HG02763 (cell line): ENCODE data around the gene FRMPD4.

Experiments used
- ATAC-seq: cut with Tn5 transposase; IDR thresholded peaks from one replicate; pipeline ENCODE4 v1.9.1; 2021; ENCODE audit warnings: mild to moderate bottlenecking, moderate library complexity; ENCODE audit not compliant: unreplicated experiment

FRMPD4 gene

DNA sequence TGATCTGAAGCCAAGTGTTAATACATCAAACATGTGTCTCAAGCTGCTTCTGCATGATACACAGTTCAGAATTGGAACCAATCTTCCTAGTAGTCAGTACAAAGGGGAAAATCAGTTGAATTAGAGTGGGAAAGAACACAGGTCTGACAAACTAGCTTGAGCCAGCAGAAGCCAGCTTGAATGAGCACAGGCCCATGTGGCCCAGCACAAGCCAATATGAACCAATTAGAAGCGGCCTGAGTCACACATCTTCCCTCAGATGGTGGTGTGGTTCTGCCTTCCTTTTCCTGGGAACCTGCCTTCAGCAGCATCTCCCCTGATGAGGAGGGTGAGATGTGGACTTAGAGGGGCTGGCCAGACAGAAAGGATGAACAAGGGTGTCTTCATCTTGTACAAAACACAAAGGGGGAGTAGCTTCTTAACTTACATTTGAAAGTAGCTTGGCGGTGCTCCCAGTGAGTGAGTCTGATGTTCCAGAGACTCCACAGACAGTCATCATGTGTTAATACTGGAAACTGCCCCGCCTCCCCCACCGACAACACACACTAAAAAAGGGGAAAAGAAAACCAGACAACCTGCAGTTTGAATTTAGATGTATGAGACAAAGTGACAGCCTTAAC lies 72.0 kb downstream of the FRMPD4 start:
- no peak for ATAC-seq

DNA sequence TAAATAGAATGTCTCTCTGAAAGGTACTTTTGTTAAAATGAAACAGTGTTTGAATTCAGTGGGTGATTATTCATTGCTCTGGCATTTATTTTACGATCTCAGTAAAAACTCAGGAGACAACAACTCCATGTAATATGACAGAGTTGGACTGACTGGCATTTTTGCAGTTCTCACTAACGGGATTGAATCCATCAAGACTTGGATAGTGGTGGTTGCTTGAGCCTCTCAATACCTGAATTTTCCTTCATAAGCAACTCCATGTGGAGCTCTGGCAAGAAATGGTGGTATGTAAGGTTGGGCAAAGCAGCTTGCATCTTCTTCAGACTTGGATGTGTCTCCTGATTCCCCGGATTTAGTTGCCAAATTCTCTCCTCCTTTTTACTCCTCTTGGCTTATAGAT lies 72.7 kb downstream of the FRMPD4 start:
- ATAC-seq, result no peak

DNA sequence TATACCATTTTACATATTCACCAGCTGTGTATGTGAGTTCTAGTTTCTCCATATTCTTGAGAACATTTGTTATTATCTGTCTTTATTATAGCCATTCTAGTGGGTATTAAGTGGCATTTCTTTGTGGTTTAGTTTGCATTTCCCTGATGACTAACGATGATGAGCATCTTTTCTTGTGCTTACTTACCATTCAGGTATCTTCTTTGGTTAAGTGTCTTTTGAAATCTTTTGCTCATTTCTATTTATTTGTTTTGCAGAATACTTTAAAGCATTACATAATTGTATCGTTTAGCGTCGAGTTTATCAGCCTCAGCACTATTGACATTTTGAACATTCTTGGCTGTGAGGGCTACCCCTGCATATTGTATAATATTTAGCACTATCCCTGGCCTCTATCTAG lies 85.4 kb downstream of the FRMPD4 start:
- no peak for ATAC-seq

DNA sequence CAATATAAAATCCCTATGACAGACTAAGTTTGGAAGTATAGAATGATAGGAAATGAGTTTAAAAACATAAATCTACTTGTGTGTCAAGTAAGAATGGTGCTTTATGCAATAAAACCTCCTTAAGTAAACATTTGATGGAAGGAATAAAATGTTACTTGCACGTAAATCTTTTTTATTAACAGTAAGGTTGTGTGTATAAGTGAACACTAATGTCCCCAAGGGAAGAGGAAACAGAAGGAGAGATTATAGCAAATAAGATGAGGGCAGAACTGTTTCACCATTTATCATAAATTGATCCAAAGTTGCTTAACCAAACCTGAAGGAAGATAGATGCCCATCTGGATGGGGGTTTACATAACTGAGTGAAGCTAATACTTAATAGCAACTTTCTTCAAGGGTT lies 86.8 kb downstream of the FRMPD4 start:
- no peak for ATAC-seq

DNA sequence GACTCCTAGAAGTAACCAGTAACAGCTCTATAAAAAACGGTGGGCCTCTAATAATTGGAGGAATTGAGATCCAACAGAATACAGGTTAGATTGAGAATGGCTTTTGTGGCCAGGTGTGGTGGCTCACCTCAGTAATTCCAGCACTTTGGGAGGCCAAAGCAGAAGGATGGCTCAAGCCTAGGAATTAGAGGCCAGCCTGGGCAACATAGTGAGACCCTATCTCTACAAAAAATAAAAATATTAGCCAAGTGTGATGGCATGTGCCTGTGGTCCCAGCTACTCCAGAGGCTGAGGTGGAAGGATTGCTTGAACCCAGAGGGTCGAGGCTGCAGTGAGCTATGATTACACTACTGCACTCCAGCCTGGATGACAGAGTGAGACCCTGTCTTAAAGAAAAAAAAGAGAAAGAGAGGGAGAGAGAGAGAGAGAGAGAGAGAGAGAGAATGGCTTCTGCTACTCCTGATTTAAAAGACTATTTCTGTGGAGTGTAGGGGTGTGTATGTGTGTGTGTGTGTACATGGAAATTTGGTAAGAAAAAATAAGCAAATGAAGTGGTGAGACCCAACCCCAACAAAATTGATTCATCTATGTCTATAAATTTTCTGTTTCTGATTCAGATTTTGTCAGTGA lies 89.3 kb downstream of the FRMPD4 start:
- no peak for ATAC-seq

DNA sequence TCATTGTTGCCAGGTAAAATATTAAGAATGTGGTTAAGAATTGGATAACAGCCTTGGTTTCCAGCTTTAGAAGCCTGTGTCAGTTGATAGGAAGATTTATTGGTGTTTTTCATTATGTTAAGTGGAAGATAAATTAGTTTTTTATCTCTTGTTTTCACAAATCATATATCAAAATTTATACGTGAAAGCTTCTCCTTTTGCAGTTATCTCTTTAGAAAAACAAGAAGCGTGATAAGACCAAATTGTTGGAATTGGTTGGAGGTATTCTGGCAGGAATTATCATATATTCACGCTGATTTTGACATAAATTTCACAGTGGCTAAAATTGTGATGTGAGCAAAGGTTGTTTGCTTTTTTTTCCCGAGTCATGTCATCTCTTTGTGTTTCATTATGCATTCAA lies 90.6 kb downstream of the FRMPD4 start:
- no peak for ATAC-seq

DNA sequence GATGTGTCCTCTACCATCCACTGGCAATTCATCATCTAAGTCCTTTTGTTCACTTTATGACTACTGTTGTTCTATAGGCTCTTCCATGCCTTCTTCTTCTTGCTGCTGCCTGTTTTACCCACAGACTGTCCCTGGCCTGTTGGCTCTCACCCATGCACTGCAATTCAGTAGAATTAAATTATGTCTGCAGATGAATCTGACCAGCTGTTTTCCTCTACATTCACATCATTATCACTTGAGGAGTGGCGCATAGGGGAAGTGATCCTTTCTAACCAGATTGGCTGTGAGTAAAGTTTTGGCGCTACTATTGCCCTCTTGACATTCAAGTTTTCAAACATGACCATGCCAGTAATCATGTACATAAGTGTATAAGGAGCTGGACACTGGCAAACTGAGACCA lies 91.7 kb downstream of the FRMPD4 start:
- no peak for ATAC-seq

DNA sequence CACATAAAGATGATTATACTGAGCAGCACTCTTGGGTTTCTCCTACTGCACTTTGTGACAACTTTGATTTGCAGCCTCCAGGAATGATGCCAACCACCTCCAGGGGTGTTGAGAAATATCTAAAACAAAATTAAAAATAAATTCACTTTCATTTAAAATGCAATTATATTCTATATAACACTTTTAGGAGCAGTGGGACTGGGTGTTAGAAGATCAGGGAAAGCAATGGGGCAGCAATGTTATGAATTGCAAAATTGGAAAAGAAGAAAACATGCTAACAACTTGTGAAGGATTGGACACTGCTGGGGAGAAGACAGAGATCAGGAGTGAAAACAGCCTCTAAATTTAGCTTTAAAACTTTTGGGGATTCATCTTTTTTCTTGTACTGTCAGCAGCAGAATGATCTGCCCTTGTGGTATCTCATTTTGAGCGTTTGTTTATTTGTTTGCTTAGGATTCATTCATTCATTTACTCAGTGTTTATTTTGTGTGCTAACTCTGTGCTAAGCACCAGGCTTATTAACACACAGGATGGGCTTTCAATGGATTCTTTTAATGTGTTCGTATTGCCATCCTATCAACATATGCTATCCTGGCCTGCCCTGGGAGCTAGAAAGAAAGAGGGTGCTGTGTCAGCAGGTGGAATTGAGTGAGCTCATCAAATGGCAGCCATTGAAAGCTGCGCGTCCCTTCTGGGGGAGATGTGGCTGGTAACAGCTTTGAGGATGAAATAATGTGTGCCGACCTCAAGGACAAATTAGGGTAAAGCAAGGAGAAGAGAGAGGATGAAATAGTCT lies 96.5 kb downstream of the FRMPD4 start:
- no peak for ATAC-seq

DNA sequence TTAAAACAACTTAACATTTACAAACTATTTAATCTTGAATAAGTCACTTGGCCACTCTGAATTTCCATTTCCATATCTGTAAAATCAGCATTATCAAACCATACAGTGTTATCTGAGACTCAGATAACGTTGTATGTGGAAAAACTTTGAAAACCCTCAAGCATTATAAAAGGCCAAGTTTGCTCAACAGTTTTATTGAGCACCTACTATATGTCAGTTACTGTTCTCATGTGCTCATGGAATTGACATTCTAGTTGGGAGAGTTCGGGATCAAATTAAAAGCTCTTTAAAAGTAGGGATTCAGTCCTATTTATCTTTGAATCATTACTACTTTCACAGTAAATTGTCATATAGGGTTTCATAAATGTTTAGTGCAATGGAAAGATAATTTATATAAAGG lies 97.9 kb downstream of the FRMPD4 start:
- ATAC-seq, result no peak

DNA sequence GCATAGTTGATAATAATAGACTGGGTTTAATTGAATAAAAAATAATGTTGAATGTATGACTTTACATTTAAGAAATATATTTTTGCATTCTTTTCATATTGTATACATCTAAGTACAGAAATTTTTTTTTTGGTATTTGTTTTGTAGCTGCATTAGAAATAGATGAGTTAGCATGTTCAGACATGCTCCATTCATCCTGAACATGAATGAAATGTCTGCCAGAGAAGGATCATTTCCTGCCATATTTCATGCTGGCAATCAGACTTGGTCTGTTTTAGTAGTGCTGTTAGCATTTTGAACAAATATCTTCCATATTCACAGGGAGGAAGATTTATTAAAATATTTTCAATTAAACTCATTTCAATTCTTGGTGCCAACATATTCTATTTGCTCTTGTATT lies 98.9 kb downstream of the FRMPD4 start:
- ATAC-seq, result no peak

DNA sequence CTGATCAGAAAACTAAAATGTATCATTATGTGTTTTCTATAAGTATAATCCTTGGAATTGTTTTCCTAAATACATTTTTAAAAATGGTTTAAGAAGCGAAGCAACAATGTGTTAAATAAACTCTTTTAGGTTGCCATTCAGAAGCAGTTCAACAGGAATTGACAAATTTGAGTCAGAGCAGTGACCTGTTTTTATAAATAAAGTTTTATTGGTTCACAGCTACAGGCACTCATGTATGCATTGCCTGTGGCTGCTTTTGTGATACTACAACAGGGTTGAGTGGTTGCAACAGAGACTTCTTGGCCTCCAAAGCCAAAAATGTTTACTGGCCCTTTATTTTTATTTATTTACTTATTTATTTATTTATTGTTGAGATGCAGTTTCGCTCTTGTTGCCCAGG lies 99.5 kb downstream of the FRMPD4 start:
- no peak for ATAC-seq

DNA sequence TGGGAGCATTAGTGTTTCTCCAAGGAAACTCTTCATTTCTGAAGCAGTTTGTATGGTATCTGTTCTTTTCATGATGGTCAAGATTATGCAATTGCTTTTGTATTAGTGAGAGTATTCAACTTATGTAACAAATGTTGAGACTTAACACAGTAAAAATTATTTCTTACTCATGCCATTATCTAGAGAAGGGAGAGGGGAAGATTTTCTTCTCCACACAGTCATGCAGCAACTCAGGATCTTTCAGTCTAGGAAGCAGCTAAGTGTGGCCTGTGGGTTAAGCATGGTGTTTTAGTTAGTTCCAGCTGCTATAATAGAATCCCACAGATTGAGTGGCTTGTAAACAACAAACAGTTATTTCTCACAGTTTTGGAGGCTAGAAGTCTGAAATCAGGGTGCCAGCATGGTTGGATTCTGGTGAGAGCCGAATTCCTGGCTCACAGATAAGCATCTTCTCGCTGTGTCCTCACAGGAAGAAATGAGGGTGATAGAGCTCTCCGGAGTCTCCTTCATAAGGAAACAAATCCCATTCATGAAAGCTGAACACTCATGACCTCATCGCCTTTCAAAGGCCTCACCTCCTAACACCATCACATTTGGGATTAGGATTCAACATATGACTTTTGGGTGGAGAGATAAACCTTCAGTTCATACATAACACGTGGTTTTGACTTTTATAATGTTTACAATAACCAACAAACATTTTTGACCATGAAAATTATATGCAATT lies 101.2 kb downstream of the FRMPD4 start:
- no peak for ATAC-seq

DNA sequence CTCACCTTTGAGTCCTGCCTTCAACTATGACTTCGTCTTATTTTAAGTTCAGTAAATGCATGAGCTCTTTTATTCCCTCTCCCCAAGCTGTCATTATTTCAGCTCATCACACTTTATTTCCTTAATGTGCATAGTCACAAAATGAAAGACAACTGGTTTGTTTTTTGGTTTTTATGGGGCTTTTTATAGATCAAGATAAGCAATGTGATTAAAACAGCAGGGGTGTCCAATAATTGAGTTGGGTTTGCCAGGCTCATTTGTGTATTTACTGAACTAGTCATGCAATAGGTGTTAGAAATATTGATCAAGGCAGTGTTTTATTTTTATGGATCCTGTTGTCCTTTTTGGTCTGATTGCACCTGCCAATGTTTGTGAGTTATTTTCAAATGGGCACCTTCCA lies 102.2 kb downstream of the FRMPD4 start:
- no peak for ATAC-seq

DNA sequence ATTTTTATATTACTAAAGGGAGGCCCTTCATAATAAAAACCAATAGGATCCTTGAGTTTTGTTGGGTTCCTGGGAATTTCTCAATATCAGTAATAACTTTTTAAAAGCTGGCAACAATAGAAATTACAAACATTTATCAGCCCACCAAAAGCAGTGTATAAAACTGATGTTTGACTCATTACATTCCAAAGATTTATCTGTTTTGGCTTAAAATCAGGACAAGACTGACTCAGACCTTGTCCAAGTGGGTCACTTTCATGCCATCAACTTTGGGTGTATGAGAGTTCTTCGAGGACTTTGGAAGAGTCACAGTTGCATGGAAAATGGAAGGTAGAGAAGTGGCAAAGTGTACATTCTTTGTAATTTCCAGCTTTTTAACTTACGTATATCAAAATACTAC lies 102.8 kb downstream of the FRMPD4 start:
- no peak for ATAC-seq

DNA sequence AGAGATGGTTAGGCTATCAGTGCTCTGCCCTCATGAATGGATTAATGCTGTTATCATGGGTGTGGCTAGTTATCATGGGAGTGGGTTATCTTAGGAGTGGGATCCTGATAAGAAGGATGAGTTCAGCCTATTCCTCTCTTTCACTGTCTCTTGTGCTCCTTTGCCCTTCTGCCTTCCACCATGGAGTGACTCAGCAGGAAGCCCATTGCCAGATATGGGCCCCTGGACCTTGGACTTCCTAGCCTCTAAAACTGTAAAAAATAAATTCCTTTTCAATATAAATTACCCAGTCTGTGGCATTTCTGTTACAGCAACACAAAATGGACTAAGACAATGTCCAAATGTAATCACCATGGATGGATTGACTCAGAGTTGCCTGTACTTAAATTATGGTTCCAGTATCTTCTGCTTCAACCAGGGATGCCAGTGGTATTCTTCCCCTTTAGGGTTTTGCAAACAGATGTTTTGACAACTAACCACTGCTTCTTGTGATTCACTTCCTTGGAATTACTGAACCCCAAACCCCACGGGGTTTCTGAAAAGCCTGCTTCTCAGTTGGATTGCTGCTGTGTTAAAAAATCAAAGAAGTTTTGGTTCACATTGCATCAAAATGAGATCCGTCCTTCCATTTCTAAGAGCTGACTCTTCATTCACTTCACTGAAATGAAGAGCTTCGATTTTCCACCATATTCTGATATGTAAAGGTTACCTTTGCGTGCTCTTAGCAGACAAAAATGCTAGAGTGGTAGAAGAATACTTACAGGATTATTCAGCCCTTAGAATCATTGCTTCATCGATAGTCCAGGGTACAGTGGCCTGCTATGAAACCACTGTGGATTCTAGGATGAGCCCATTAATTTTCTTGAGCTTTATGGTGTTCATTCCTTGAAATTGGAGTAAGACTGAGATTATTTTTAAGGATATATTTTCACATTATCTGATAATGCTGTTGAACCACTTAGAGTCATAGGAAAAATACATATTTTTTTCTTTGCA lies 107.7 kb downstream of the FRMPD4 start:
- ATAC-seq, result no peak

DNA sequence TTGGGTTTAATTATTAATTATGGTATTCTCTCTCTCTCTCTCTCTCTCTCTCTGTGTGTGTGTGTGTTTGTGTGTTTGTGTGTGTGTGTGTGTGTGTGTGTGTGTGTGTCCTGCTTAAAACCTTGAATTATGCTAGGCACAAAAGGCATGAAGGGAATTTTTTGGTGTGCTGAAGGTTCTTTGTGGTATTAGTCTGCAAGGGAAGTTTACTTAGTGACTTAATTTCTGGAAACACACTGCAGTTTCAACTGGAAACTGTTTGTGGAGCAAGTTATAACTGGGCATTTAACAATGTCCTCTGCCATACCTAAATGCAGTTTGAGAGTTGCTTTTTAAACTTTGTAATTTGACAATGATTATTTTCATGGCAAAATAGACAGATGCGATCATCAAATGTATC lies 111.7 kb downstream of the FRMPD4 start:
- no peak for ATAC-seq

DNA sequence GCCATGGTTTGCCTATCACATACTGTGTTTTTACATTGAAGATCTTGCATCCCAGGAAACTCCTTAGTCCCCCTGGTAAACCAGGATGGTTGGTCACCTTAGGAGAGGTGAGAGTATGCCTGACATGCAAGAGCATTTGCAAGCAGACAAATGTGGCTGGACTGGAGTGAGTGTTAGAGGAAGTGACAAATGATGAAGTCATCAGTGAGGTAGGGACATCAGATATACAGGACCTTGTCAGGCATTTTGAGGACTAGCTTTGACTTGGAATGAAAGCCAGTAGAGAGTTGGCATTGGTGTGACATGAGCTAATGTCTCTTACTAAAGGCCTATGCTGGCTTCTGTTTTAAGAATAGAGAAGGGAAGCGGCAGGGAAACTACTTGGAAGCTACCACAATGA lies 124.9 kb downstream of the FRMPD4 start:
- no peak for ATAC-seq

DNA sequence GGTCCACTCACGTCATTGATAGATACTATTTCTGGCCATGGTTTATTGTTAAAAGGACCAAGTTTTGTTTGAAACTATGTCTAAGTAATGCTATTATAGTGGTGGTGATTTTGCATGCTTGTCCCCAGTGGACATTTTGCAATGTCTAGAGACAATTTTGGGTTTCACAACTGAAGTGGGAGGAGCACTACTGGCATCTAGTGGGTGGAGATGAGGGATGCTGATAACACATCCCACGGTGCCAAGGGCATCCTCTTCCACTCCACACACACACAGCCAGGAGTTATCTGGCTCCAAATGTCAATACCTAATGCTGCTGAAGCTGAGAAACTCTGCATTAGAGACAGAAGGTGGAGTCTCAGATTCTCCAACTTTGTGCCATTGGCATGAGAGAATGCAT lies 131.2 kb downstream of the FRMPD4 start:
- ATAC-seq, result no peak

DNA sequence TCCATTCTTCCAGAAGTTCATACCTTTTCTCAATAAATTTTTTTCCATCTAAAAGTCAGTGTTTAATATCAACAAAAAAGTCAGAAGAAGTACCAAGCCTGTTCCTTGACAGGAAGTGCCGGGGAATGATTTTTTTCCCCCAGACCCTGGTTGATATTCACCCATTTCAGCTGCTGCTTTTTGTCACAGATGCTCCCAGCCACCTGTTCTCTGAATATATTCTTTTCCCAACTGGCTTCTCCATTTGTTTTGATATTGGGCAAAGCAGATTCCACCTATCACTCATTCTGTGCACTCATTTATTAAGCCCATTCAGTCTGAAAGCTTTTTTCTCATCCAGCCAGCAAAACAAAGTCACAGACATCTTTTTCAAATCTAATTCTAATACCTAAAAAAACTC lies 139.9 kb downstream of the FRMPD4 start:
- ATAC-seq, result no peak

DNA sequence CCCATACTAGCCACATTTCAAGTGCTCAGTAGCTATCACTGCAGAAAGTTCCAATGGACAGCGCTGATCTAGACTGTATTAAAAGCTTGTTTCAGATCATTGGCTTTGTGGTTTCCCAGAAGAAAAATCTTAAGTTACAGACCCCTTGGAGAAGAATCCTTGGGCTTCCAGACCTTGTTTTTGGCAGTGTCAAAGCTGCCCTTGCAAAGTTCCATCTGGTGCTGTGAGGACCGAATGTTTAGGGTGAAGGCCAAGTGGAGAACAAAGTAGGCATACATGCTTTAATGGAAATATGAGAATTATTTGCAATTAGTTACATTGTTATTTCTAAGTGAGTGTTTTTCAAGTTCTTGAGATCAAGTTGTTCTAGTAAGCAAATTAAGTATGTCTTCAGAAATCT lies 144.7 kb downstream of the FRMPD4 start:
- ATAC-seq, result no peak
